MM.1S (cell line): Measurements from ENCODE around the gene ZNF771.

Experiments
- DNase-seq: peaks from one replicate; pipeline ENCODE4 v3.0.0-alpha.2; 2015
- H2AFZ ChIP-seq: fragments of 300-600 bp; sonication (generic); 2 replicates; pipeline ENCODE4 v1.6.0; 2016; ENCODE audit warnings: antibody characterized with exemption, low read length
- H3F3A ChIP-seq: fragments of 300-600 bp; sonication (generic); 2 replicates; pipeline ENCODE4 v1.6.1; 2016; ENCODE audit warnings: mild to moderate bottlenecking, antibody characterized with exemption, low read length, moderate library complexity, mixed read lengths; ENCODE audit not compliant: insufficient read depth
- H3K27ac ChIP-seq: fragments of 300-600 bp; sonication (generic); 2 replicates; pipeline ENCODE4 v1.5.1; 2016; ENCODE audit warnings: mild to moderate bottlenecking, low read length
- H3K27me3 ChIP-seq: fragments of 300-600 bp; sonication (generic); replicated peaks from 2 replicates; pipeline ENCODE4 v1.6.0; 2016; ENCODE audit warnings: low read length; ENCODE audit not compliant: insufficient read depth
- H3K36me3 ChIP-seq: fragments of 300-600 bp; sonication (generic); replicated peaks from 2 replicates; pipeline ENCODE4 v1.6.1; 2016; ENCODE audit warnings: mild to moderate bottlenecking, low read length, mixed read lengths; ENCODE audit not compliant: insufficient read depth
- H3K4me1 ChIP-seq: fragments of 300-600 bp; sonication (generic); 2 replicates; pipeline ENCODE4 v1.6.1; 2016; ENCODE audit warnings: low read length, mixed read lengths
- H3K4me2 ChIP-seq: fragments of 300-600 bp; sonication (generic); 2 replicates; pipeline ENCODE4 v1.6.0; 2016; ENCODE audit warnings: low read depth, low read length
- H3K4me3 ChIP-seq: fragments of 300-600 bp; sonication (generic); 2 replicates; pipeline ENCODE4 v1.5.1; 2016; ENCODE audit warnings: low read length, mixed read lengths
- H3K79me2 ChIP-seq: fragments of 300-600 bp; sonication (generic); 2 replicates; pipeline ENCODE4 v1.6.1; 2016; ENCODE audit warnings: mixed run types, low read length, mixed read lengths
- H3K9ac ChIP-seq: fragments of 300-600 bp; sonication (generic); 2 replicates; pipeline ENCODE4 v1.6.1; 2016; ENCODE audit warnings: low read length, mixed read lengths
- H3K9me2 ChIP-seq: fragments of 300-600 bp; sonication (generic); replicated peaks from 2 replicates; pipeline ENCODE4 v1.6.1; 2016; ENCODE audit warnings: mild to moderate bottlenecking, low read length, mixed read lengths; ENCODE audit not compliant: insufficient read depth
- H3K9me3 ChIP-seq: fragments of 300-600 bp; sonication (generic); replicated peaks from 2 replicates; pipeline ENCODE4 v1.6.1; 2016; ENCODE audit warnings: mild to moderate bottlenecking, low read length, mixed read lengths; ENCODE audit not compliant: insufficient read depth
- H4K20me1 ChIP-seq: fragments of 300-600 bp; sonication (generic); 2 replicates; pipeline ENCODE4 v1.6.1; 2016; ENCODE audit warnings: mild to moderate bottlenecking, low read length, moderate library complexity, mixed read lengths; ENCODE audit not compliant: insufficient read depth
- EZH2 ChIP-seq: fragments of 300-600 bp; sonication (generic); optimal IDR thresholded peaks from 2 replicates; pipeline ENCODE3; 2017; ENCODE audit warnings: low read depth, mild to moderate bottlenecking, antibody characterized with exemption, low read length, mixed read lengths
- EZH2phosphoT487 ChIP-seq: fragments of 300-600 bp; sonication (generic); IDR thresholded peaks from 2 replicates; pipeline ENCODE4 v1.6.1; 2018; ENCODE audit warnings: antibody characterized with exemption, low read length
- TF ChIP-seq, protein P1 (sequence below): fragments of 300-600 bp; sonication (generic); IDR thresholded peaks from 2 replicates; pipeline ENCODE4 v1.5.1; 2016; ENCODE audit warnings: antibody characterized with exemption, low read length, mixed read lengths

ZNF771 gene

GRCh38 chr16:30377812-30378235 lies 29.6 kb upstream of the ZNF771 start:
- Histone ChIP-seq H3K27ac (peak overlapping the region; percentile 98), H3K4me2 (peak overlapping the region; percentile 95), H3K9me3 (no peaks in the 10 kb centered on the region), H3F3A (peaks cover 35% of the 10 kb centered on the region), H3K27me3 (no peaks in the 10 kb centered on the region), H3K4me1 (peaks cover 32% of the 10 kb centered on the region), H3K36me3 (no peaks in the 10 kb centered on the region), H4K20me1 (no peaks in the 10 kb centered on the region), H3K9ac (peak overlapping the region; percentile 93), H3K79me2 (peaks cover 36% of the 10 kb centered on the region), H3K9me2 (no peaks in the 10 kb centered on the region), H2AFZ (peak overlapping the region; percentile 85), H3K4me3 (peak overlapping the region; percentile 68)
- TF ChIP-seq EZH2phosphoT487 (no peak), EZH2 (no peak)
- TF ChIP-seq, protein P1, sequence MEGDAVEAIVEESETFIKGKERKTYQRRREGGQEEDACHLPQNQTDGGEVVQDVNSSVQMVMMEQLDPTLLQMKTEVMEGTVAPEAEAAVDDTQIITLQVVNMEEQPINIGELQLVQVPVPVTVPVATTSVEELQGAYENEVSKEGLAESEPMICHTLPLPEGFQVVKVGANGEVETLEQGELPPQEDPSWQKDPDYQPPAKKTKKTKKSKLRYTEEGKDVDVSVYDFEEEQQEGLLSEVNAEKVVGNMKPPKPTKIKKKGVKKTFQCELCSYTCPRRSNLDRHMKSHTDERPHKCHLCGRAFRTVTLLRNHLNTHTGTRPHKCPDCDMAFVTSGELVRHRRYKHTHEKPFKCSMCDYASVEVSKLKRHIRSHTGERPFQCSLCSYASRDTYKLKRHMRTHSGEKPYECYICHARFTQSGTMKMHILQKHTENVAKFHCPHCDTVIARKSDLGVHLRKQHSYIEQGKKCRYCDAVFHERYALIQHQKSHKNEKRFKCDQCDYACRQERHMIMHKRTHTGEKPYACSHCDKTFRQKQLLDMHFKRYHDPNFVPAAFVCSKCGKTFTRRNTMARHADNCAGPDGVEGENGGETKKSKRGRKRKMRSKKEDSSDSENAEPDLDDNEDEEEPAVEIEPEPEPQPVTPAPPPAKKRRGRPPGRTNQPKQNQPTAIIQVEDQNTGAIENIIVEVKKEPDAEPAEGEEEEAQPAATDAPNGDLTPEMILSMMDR, result no peak
- peak; percentile 63 for DNase-seq

DNA sequence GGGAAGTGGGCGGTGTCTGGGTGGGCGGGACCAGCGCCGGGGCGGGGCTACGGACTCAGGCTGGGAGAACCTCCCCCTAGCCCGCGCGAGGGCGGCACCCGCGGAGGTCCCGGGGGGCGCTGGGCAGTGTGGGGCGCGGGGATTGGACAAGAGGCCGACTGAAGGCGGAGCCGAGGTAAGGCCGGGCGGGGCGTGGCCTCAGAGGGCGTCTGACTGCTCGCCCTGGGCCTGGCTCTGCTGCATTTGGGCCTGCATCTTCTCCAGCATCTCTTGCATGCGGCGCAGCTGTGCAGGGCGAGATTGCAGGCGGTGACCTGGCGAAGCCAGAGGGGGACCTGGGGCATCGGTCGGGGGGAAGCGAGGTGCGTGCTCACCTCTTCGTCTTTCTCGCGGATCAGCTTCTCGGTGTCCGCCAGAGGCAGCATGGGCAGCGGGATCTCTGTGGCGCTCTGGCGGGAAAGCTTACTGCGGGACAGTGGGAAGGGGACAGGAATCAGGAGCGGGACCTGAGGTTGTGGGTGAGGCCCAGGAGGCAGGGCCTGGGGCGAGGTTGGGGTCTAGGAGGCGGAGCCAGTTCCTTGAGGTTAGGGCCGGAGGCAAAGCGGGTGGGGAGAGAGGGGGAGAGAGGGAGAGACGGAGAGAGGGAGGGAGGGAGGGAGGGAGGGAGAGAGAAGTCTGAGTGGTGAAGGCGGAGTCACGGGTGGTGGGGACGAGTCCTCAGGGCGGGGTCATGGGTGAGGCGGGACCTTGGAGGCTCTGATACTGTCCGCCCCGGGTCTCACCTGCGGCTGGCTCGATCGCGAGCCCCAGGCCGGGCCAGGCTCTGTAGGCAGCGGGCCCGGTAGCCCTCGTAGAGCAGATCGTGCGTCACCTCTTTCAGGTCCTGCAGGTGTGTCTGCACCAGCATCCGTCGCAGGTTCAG lies 28.9 kb upstream of the ZNF771 start:
- peak overlapping the region; percentile 93 for H3K9ac ChIP-seq
- TF ChIP-seq EZH2 (no peak), EZH2phosphoT487 (no peak)
- TF ChIP-seq, protein P1, result no peak; the same call in 1 of the 2 replicates
- peaks cover 35% of the 10 kb centered on the region for H3F3A ChIP-seq
- H2AFZ ChIP-seq, result peak overlapping the region; percentile 43; the same call in 1 of the 2 replicates
- H3K36me3 ChIP-seq, result no peaks in the 10 kb centered on the region
- H3K27ac ChIP-seq, result peak overlapping the region; percentile 98
- peak; percentile 98 for DNase-seq
- H3K9me3 ChIP-seq, result no peaks in the 10 kb centered on the region
- no peaks in the 10 kb centered on the region for H3K9me2 ChIP-seq
- peak overlapping the region; percentile 85 for H3K4me3 ChIP-seq
- peak overlapping the region; percentile 95 for H3K4me2 ChIP-seq
- H3K27me3 ChIP-seq, result no peaks in the 10 kb centered on the region
- peaks cover 34% of the 10 kb centered on the region for H3K4me1 ChIP-seq
- H4K20me1 ChIP-seq, result no peaks in the 10 kb centered on the region
- peaks cover 36% of the 10 kb centered on the region for H3K79me2 ChIP-seq

GRCh38 chr16:30379158-30379783 lies 28.1 kb upstream of the ZNF771 start:
- H3K36me3 ChIP-seq, result no peaks in the 10 kb centered on the region
- H3K4me1 ChIP-seq, result peaks cover 34% of the 10 kb centered on the region
- peaks cover 35% of the 10 kb centered on the region for H3F3A ChIP-seq
- no peaks in the 10 kb centered on the region for H3K27me3 ChIP-seq
- TF ChIP-seq EZH2, result no peak
- TF ChIP-seq, protein P1, result no peak
- H3K9me3 ChIP-seq, result no peaks in the 10 kb centered on the region
- no peaks in the 10 kb centered on the region for H3K9me2 ChIP-seq
- H4K20me1 ChIP-seq, result no peaks in the 10 kb centered on the region
- H3K4me3 ChIP-seq, result peak overlapping the region; percentile 85
- peak overlapping the region; percentile 98 for H3K27ac ChIP-seq
- peaks cover 36% of the 10 kb centered on the region for H3K79me2 ChIP-seq
- DNase-seq, result no peak
- peak overlapping the region; percentile 93 for H3K9ac ChIP-seq
- no peak overlapping the region; the same call in 1 of the 2 replicates for H2AFZ ChIP-seq
- H3K4me2 ChIP-seq, result peak overlapping the region; percentile 93
